Hepatocyte (in vitro differentiated cells): ENCODE results near the gene SEMA4B.

Source experiments
- CTCF ChIP-seq: fragments of 200-600 bp; sonication (generic); IDR thresholded peaks from 2 replicates; pipeline ENCODE4 v1.5.1; 2016; ENCODE audit warnings: antibody characterized with exemption, mild to moderate bottlenecking; ENCODE audit not compliant: poor library complexity
- EZH2 ChIP-seq: fragments of 200-600 bp; sonication (generic); IDR thresholded peaks from 2 replicates; pipeline ENCODE4 v1.6.1; 2016; ENCODE audit warnings: antibody characterized with exemption, mild to moderate bottlenecking, borderline replicate concordance
- EZH2phosphoT487 ChIP-seq: fragments of 200-600 bp; sonication (generic); IDR thresholded peaks from one replicate; pipeline ENCODE4 v1.6.1; 2018; ENCODE audit warnings: antibody characterized with exemption, mild to moderate bottlenecking, low read depth, moderate library complexity; ENCODE audit not compliant: unreplicated experiment, severe bottlenecking

- no peak for TF ChIP-seq CTCF
- TF ChIP-seq EZH2phosphoT487, result no peak
- no peak for TF ChIP-seq EZH2
Measured at GRCh38 chr15:90190606-90191343, 10.4 kb upstream of the SEMA4B start.
